HepG2 (cell line): ENCODE data around the gene RAI14. TPM values are rescaled to one million over a fixed set of nuclear protein-coding genes. Genes with fewer than 3 reads are reported as not detected.
"Not testable (repeated sequence)": the region's sequence is repeated elsewhere in the genome, so short reads cannot be mapped to it uniquely, and the experiment has no call there.

Experiments
- ATAC-seq: fragments of 200-7000 bp; cut with Tn5 transposase; 3 replicates; pipeline ENCODE4 v1.9.1; 2020; ENCODE audit warnings: mild to moderate bottlenecking, moderate library complexity
- BruUV-seq: library from RNA; stranded (reverse); fragments of 400-500 nt; replicated peaks from 2 replicates; lab custom pipeline; 2021; lab: Mats Ljungman, UMichigan
- CTCF ChIA-PET: fragments of 300-600 bp; formaldehyde crosslinking; extraction: SDS; loops from one replicate; lab custom pipeline; 2021; ENCODE audit warnings: low total read pairs, inconsistent platforms, low intra/inter-chr PET ratio; lab: Yijun Ruan, JAX
- POLR2A ChIA-PET: fragments of 350-600 bp; sonication (Branson Sonifier 250); formaldehyde crosslinking; loops from one replicate; lab custom pipeline; 2020; ENCODE audit warnings: antibody characterized with exemption, inconsistent platforms; lab: Yijun Ruan, JAX
- DNase-seq: peaks from one replicate; pipeline ENCODE4 v3.0.0-alpha.2; 2015; ENCODE audit warnings: low spot score
- FAIRE-seq: peaks from 3 replicates; lab custom pipeline; 2011; peaks lifted over from hg19 to GRCh38; lab: Jason Lieb, UNC
- H2AFZ ChIP-seq: one replicate; pipeline ENCODE4 v1.6.1; 2011; ENCODE audit warnings: low read length, inconsistent platforms
- H3K27ac ChIP-seq: fragments of 300-600 bp; 3 replicates; pipeline ENCODE4 v1.8.0; 2011; ENCODE audit warnings: mixed run types, mild to moderate bottlenecking, mixed read lengths, low read length, inconsistent platforms; ENCODE audit not compliant: insufficient read depth; ENCODE audit errors: extremely low read length
- H3K27me3 ChIP-seq, 2 experiments: fragments of 200-600 bp in 1 of 2; 2 replicates in 1 of 2; 3 replicates in 1 of 2; pipeline versions ENCODE4 v1.6.0 to v1.8.0; 2011; ENCODE audit warnings: low read length in 2 of 2, mild to moderate bottlenecking in 2 of 2, moderate library complexity in 2 of 2, inconsistent platforms in 1 of 2; ENCODE audit not compliant: insufficient read depth in 2 of 2, control insufficient read depth in 1 of 2
- H3K36me3 ChIP-seq, 2 experiments: fragments of 200-600 bp in 1 of 2; replicated peaks in 1 of 2; 2 replicates in 1 of 2; 3 replicates in 1 of 2; pipeline versions ENCODE4 v1.5.1 to v1.8.0; 2011; ENCODE audit warnings: low read length in 2 of 2, inconsistent platforms in 1 of 2; ENCODE audit not compliant: insufficient read depth in 2 of 2, control insufficient read depth in 1 of 2
- H3K4me1 ChIP-seq: 2 replicates; pipeline ENCODE4 v1.5.1; 2012; ENCODE audit warnings: low read length, inconsistent platforms; ENCODE audit not compliant: insufficient read depth
- H3K4me2 ChIP-seq: 2 replicates; pipeline ENCODE4 v1.6.0; 2011; ENCODE audit warnings: low read depth, low read length, inconsistent platforms
- H3K4me3 ChIP-seq, 3 experiments: fragments of 200-600 bp in 1 of 3; sonication (generic), shearing (Covaris generic) in 1 of 3; replicated peaks in 1 of 3; 2 replicates each; pipeline ENCODE4 v1.5.1; 2011 to 2016; ENCODE audit warnings: low read length in 3 of 3, inconsistent platforms in 2 of 3, low read depth in 2 of 3, mild to moderate bottlenecking in 2 of 3, control low read depth in 1 of 3, mixed read lengths in 1 of 3; ENCODE audit not compliant: insufficient read depth in 1 of 3
- H3K79me2 ChIP-seq: one replicate; pipeline ENCODE4 v1.6.1; 2011; ENCODE audit warnings: low read length, inconsistent platforms; ENCODE audit not compliant: insufficient read depth
- H3K9ac ChIP-seq: 2 replicates; pipeline ENCODE4 v1.6.0; 2011; ENCODE audit warnings: mild to moderate bottlenecking, low read depth, low read length, inconsistent platforms; ENCODE audit not compliant: insufficient read depth
- H3K9me3 ChIP-seq: 2 replicates; pipeline ENCODE4 v1.5.1; 2012; ENCODE audit warnings: mild to moderate bottlenecking, low read length
- H4K20me1 ChIP-seq: 2 replicates; pipeline ENCODE4 v1.6.0; 2011; ENCODE audit warnings: inconsistent platforms, mild to moderate bottlenecking, low read length, moderate library complexity; ENCODE audit not compliant: insufficient read depth
- CEBPB ChIP-seq: IDR thresholded peaks from 2 replicates; pipeline ENCODE4 v1.6.1; 2011; ENCODE audit warnings: low read depth, low read length, improper control_type of control experiment, borderline replicate concordance
- ZNF317 ChIP-seq: sonication (generic); formaldehyde crosslinking; IDR thresholded peaks from 2 replicates; pipeline ENCODE4 v1.5.0; 2020; ENCODE audit warnings: mild to moderate bottlenecking, missing genetic modification reagents
- WGBS: methylation state at CpG from one replicate; pipeline ENCODE4 v1.1.6; 2017; ENCODE audit warnings: low lambda C conversion rate; 5-methylcytosine and 5-hydroxymethylcytosine counted together
- in situ Hi-C: cut with HindIII; loops from 2 replicates; pipeline ENCODE4 v1.10.0; 2017; ENCODE audit warnings: low pct_unique_long_range_greater_than_20kb; ENCODE audit not compliant: extremely low pct_ligation_motif_present
- intact Hi-C: fragments of 100-400 bp; cut with micrococcal nuclease; formaldehyde crosslinking; loops from one replicate; pipeline ENCODE4 v1.10.0; 2022; ENCODE audit not compliant: unreplicated experiment
- polyA plus RNA-seq, 8 experiments: library from polyadenylated mRNA; depleted of rRNA in 3 of 8; stranded (reverse) in 7 of 8; unstranded in 1 of 8; fragments of >200 nt; fragmentation: Illumina TruSeq in 4 of 8; extraction: Trizol in 4 of 8; gene quantifications; 2 replicates each; pipeline versions ENCODE4 v1.2.1 to v1.2.3, GENCODE V29; 2011 to 2016; ENCODE audit warnings: low read depth in 4 of 8, missing spikeins in 1 of 8, mixed read lengths in 1 of 8; ENCODE audit not compliant: insufficient read depth in 1 of 8
- total RNA-seq, 5 experiments: library from RNA; depleted of rRNA; stranded (reverse); fragments of >200 nt; fragmentation: Illumina TruSeq; extraction: Trizol; gene quantifications; 2 replicates each; pipeline ENCODE4 v1.2.3, GENCODE V29; 2016; ENCODE audit warnings: low read depth in 1 of 5
- TF ChIP-seq, protein P1 (sequence below): sonication (generic); formaldehyde crosslinking; IDR thresholded peaks from 2 replicates; pipeline ENCODE4 v1.4.0; 2020; ENCODE audit warnings: mild to moderate bottlenecking, missing genetic modification reagents
- TF ChIP-seq, protein P2 (sequence below): sonication (generic); formaldehyde crosslinking; IDR thresholded peaks from 2 replicates; pipeline ENCODE4 v1.8.1; 2023; ENCODE audit warnings: mild to moderate bottlenecking, missing genetic modification reagents, borderline replicate concordance

Gene RAI14
- total and polyA plus RNA-seq, 2 of the 13 experiments (the other 11 are each of a cell fraction or from before 2014, with no cell fraction given): 12.6 to 18.2 TPM

- ChIA-PET POLR2A (interaction anchor here (1.4 kb wide), 1 partner anchor 69 kb away, joined by 3 read pairs; the partner anchor contains the start of gene RAI14), CTCF (no interaction called here)
- Histone ChIP-seq H3K9me3 (peaks cover 13% of the 10 kb centered on the region), H3K79me2 (no peaks in the 10 kb centered on the region), H3K27me3 (no peaks in the 10 kb centered on the region), H3K9ac (no peak overlapping the region), H3K4me2 (no peak overlapping the region), H2AFZ (no peak overlapping the region), H3K27ac (no peak overlapping the region), H3K4me1 (peaks cover 19% of the 10 kb centered on the region), H4K20me1 (no peaks in the 10 kb centered on the region), H3K36me3 (no peaks in the 10 kb centered on the region), H3K4me3 (no peak overlapping the region)
- no peak for DNase-seq
- in situ Hi-C loops (no loop called here), intact Hi-C loops (no loop called here)
- no peak for FAIRE-seq
- 84% methylated on average over 1 of the region's 1 CpG for WGBS
- ATAC-seq: no peak
- no TSS peak for BruUV-seq
- no peak for TF ChIP-seq ZNF317 (CRISPR knock-in tag)
- TF ChIP-seq, protein P1, sequence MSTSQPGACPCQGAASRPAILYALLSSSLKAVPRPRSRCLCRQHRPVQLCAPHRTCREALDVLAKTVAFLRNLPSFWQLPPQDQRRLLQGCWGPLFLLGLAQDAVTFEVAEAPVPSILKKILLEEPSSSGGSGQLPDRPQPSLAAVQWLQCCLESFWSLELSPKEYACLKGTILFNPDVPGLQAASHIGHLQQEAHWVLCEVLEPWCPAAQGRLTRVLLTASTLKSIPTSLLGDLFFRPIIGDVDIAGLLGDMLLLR: no peak
- TF ChIP-seq, protein P2, sequence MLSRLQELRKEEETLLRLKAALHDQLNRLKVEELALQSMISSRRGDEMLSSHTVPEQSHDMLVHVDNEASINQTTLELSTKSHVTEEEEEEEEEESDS (CRISPR knock-in tag): no peak
These were observed 68.6 kb downstream of the RAI14 start for GRCh38 chr5:34724741-34725140.

DNA sequence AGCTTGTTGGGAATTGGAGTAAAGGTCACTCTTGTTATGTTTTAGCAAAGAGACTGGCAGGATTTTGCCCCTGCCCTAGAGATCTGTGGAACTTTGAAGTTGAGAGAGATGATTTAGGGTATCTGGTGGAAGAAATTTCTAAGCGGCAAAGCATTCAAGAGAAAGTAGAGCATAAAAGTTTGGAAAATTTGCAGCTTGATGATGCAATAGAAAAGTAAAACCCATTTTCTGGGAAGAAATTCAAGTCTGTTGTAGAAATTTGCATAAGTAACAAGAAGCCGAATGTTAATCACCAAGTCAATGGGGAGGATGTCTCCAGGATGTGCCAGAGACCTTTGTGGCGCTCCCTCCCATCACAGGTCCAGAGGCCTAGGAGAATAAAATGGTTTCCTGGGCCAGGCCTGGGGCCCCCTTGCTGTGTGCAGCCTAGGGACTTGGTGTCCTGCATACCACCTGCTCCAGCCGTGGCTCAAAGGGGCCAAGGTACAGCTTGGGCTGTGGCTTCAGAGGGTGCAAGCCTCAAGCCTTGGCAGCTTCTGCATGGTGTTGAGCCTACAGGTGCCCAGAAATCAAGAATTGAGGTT lies 71.1 kb downstream of the RAI14 start:
- peaks cover 27% of the 10 kb centered on the region for H3K4me1 ChIP-seq
- not testable (repeated sequence) for H3K79me2 ChIP-seq, H3K36me3 ChIP-seq
- 100% methylated on average over 3 of the region's 4 CpGs for WGBS
- peak; percentile 19; the same call in 1 of the 2 replicates for TF ChIP-seq CEBPB
- TF ChIP-seq, all 625 proteins: peak for 1; not testable (repeated sequence) for 624
- ATAC-seq, H3K27ac ChIP-seq, H3K4me2 ChIP-seq, H3K27me3 ChIP-seq, H3K9ac ChIP-seq, BruUV-seq, in situ Hi-C loops, H4K20me1 ChIP-seq, DNase-seq, POLR2A ChIA-PET, H3K4me3 ChIP-seq, intact Hi-C loops, H2AFZ ChIP-seq, CTCF ChIA-PET, FAIRE-seq: not testable (repeated sequence)
- H3K9me3 ChIP-seq: peaks cover 13% of the 10 kb centered on the region
